Activated T-cell treated with anti-CD3 and anti-CD28 coated beads, Interleukin-2, amount 50 U/mL, for 1 hour (primary cell): ENCODE measurements around the gene NEK2.
"Not testable (repeated sequence)": the region's sequence is repeated elsewhere in the genome, so short reads cannot be mapped to it uniquely, and the experiment has no call there.

Experiments
- DNase-seq: peaks from one replicate; pipeline ENCODE4 v3.0.0-alpha.2; 2020

The NEK2 gene

GRCh38 chr1:211675230-211676105 lies at the start of gene NEK2:
Gene NEK2 (minus strand): TSS chr1:211675621. CDS start chr1:211675479, 142 bp downstream.
- DNase-seq, result peak; percentile 78

- no peak for DNase-seq
These were observed 49.3 kb upstream of the NEK2 start for GRCh38 chr1:211724687-211725196.

- no peak for DNase-seq
These were observed 47.9 kb upstream of the NEK2 start for GRCh38 chr1:211723273-211723672.

GRCh38 chr1:211722277-211723175 lies 47.1 kb upstream of the NEK2 start:
- DNase-seq, result no peak

GRCh38 chr1:211716555-211716954 lies 41.1 kb upstream of the NEK2 start:
- DNase-seq, result not testable (repeated sequence)

- no peak for DNase-seq
These were observed 40.5 kb upstream of the NEK2 start for GRCh38 chr1:211715971-211716370.

GRCh38 chr1:211714154-211714553 lies 38.7 kb upstream of the NEK2 start:
- no peak for DNase-seq

- DNase-seq, result no peak
These were observed 37.8 kb upstream of the NEK2 start for GRCh38 chr1:211713231-211713630.

GRCh38 chr1:211711315-211711705 lies 35.9 kb upstream of the NEK2 start:
- DNase-seq, result no peak

- no peak for DNase-seq
These were observed 35.3 kb upstream of the NEK2 start for GRCh38 chr1:211710566-211711314.

GRCh38 chr1:211708926-211709325 lies 33.5 kb upstream of the NEK2 start:
- DNase-seq, result no peak

GRCh38 chr1:211708006-211708405 lies 32.6 kb upstream of the NEK2 start:
- DNase-seq, result no peak

- no peak for DNase-seq
These were observed 30.2 kb upstream of the NEK2 start for GRCh38 chr1:211705467-211706091.

- DNase-seq, result no peak
These were observed 29.1 kb upstream of the NEK2 start for GRCh38 chr1:211704543-211704942.

GRCh38 chr1:211703812-211704537 lies 28.6 kb upstream of the NEK2 start:
- no peak for DNase-seq

- DNase-seq, result no peak
These were observed 26.3 kb upstream of the NEK2 start for GRCh38 chr1:211701733-211702132.

- DNase-seq, result no peak
These were observed 23.6 kb upstream of the NEK2 start for GRCh38 chr1:211699059-211699458.

- DNase-seq, result peak; percentile 84
These were observed 23.0 kb upstream of the NEK2 start for GRCh38 chr1:211698161-211699026.

GRCh38 chr1:211697356-211697755 lies 21.9 kb upstream of the NEK2 start:
- DNase-seq, result no peak

GRCh38 chr1:211695135-211695816 lies 19.9 kb upstream of the NEK2 start:
- DNase-seq, result no peak
